ENCODE data around the gene LCLAT1.

Gene LCLAT1

GRCh38 chr2:30447149-30448045, at the start of gene LCLAT1:
LCLAT1 (plus strand) TSS chr2:30447246; CDS start chr2:30525591, 78,345 bp downstream.
- DNase-seq = peak; percentile 89

GRCh38 chr2:30398084-30398873, 48.8 kb upstream of the LCLAT1 start:
- no peak for DNase-seq

- DNase-seq = no peak
Measured at GRCh38 chr2:30400151-30400954, 46.7 kb upstream of the LCLAT1 start.

- DNase-seq = no peak
Measured at GRCh38 chr2:30402441-30403182, 44.4 kb upstream of the LCLAT1 start.

- no peak for DNase-seq
Measured at GRCh38 chr2:30403592-30404312, 43.3 kb upstream of the LCLAT1 start.

GRCh38 chr2:30404319-30405259, 42.5 kb upstream of the LCLAT1 start:
- no peak for DNase-seq

GRCh38 chr2:30405260-30405605, 41.8 kb upstream of the LCLAT1 start:
- DNase-seq = no peak

GRCh38 chr2:30406853-30407252, 40.2 kb upstream of the LCLAT1 start:
- DNase-seq = no peak

GRCh38 chr2:30408961-30409387, 38.1 kb upstream of the LCLAT1 start:
- DNase-seq = no peak

GRCh38 chr2:30410217-30410616, 36.8 kb upstream of the LCLAT1 start:
- DNase-seq = peak; percentile 54

- no peak for DNase-seq
Measured at GRCh38 chr2:30412047-30412683, 34.9 kb upstream of the LCLAT1 start.

GRCh38 chr2:30412684-30413570, 34.1 kb upstream of the LCLAT1 start:
- DNase-seq = no peak

GRCh38 chr2:30414961-30415360, 32.1 kb upstream of the LCLAT1 start:
- no peak for DNase-seq

- no peak for DNase-seq
Measured at GRCh38 chr2:30417253-30417652, 29.8 kb upstream of the LCLAT1 start.

- peak; percentile 24 for DNase-seq
Measured at GRCh38 chr2:30421026-30421603, 25.9 kb upstream of the LCLAT1 start.

GRCh38 chr2:30421604-30422443, 25.2 kb upstream of the LCLAT1 start:
- DNase-seq = peak; percentile 51

- peak; percentile 89 for DNase-seq
Measured at GRCh38 chr2:30422444-30423040, 24.5 kb upstream of the LCLAT1 start.
